GM21529 (cell line): ENCODE measurements around the gene NUP153.
A peak's percentile ranks its signal among the peaks of the same experiment; 100 is the strongest.
"Not testable (repeated sequence)": the region's sequence is repeated elsewhere in the genome, so short reads cannot be mapped to it uniquely, and the experiment has no call there.

Experiments used
- ATAC-seq: cut with Tn5 transposase; IDR thresholded peaks from one replicate; pipeline ENCODE4 v1.9.1; 2021; ENCODE audit not compliant: unreplicated experiment

The NUP153 gene

DNA sequence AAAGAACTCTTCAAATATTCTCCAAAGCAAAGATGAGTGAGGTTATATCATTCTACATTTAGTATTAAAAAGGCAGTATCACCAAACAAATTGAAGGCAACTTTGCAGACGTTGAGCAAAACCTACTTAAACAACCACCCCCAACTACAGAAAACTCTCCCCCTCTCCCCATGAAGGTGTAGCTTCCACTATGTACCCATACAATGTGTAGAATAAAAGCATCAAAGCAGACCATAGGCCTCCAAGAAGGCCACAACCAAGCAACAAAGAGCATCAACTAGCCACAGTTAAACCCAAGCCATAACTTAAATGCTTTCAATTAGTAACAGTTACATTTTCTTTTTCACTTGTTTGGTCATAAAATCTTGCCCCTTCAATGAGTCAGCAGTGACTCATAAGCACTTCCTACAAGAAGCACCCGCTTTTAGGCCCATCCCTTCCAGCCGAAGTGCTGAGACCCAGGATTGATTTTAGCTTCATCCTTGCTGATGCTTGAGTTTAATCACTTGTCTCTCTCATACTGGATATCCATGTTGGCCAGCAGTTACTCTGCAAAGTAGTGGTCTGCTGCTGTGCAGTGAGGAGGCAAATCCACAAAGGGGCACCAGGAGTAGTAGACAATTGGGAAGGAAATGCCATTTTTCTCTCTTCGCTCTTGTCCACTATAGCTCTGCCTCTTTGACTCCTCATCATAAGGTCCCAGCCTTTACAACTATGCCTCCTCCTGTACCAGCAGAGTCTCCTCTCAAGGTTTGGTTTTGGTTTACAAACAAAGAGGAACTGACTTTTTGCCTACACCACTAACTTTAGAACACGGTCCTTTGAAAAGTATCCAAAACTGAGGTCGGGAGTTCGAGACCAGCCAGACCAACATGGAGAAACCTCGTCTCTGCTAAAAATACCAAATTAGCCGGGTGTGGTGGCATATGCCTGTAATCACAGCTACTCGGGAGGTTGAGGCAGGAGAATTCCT lies 8.4 kb upstream of the NUP153 start:
- ATAC-seq, result peak; percentile 84

DNA sequence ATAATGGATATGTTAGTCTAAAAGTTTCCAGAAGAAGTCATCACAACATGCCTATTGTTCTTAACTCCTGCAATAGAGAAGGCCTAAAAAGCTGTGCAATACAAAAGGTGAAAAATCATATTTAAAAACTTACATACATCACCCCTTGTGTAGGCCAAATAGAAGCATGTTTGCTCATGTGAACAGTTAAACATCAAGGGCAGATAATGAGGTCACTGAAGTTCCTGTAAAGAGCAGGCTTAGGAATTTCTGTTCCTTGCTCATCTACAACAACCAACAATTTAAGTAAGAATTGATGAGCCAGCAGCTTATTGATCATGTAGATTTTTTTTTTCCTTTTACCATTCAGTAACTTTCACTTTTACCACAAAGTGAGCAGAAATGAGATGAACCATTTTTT lies 7.5 kb upstream of the NUP153 start:
- ATAC-seq, result no peak

DNA sequence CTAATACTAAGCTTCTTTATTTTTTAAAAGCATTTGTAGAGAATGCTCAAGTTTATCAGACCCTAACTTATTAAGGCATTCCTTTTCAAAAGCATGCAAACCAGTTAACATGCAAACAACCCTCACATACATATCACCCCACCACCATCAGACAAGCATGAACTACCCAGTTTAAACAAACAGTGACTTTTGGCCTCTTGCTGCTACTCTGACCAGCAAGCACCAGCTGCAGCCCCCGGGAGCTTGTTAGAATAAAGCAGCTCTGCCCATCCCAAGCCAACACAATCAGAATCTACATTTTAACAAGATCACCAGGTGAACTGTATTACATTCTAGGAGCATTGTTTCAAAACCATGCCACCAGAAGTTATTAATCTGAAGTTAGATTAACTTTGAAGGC lies 5.9 kb upstream of the NUP153 start:
- no peak for ATAC-seq

DNA sequence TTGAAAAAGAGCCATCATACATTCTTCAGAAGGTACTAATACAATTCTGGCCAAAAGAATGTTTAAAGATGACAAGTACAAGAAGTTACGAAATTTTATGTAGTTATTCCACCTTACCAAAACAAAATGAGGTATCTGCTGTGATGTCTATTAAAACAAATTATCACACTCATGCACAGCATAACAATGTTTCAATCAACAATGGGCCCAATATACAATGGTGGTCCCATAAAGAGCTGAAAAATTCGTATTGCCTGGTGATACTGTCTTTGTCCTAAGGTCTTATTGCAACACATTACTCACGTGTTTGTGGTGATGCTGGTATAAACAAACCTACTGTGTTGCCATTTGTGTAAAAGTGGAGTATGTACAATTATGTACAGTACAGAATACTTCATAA lies 3.6 kb upstream of the NUP153 start:
- ATAC-seq, result no peak

DNA sequence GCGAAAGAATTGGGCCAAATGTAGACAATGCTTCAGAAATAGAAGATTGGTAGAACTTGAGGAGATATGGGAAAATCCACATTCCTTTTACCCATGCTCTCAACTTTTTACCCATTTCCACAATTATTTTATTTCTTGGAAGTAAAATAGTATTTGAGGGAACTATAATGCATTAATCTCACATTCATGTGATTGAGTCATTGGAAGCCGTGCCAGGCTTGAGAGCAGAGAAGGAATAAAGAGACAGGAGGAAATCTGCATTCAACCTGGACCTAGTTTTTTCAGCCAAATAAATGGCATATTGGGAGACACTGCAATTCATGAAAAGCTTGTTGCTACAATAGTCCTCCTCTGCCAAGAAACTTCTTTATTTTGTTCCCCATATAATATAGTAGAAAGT lies 2.8 kb upstream of the NUP153 start:
- no peak for ATAC-seq

DNA sequence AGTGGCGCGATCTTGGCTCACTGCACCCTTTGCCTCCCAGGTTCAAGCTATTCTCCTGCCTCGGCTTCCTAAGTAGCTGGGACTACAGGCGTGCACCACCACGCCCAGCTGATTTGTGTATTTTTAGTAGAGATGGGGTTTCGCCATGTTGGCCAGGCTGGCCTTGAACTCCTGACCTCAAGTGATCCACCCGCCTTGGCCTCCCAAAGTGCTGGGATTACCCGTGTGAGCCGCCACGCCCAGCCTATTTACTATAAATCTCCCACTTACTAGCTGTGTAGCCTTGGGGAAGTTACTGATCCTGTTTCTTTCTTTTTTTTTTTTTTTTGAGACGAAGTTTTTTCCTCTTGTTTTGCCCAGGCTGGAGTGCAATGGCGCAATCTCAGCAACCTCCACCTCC lies 1.3 kb upstream of the NUP153 start:
- not testable (repeated sequence) for ATAC-seq

DNA sequence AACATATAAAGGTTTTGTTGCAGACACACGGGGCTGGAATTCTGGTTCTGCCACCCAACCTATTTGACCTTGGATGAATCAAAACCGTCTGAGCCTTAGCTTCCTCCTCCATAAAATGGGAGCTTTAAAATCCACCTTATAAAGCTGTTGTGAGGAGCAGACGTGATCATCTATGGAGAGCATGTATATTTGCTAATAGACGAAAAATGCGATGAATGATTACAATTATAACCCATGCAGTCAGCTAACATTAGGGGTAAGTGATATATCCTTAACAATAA lies 586 bp upstream of the NUP153 start:
- ATAC-seq, result no peak

DNA sequence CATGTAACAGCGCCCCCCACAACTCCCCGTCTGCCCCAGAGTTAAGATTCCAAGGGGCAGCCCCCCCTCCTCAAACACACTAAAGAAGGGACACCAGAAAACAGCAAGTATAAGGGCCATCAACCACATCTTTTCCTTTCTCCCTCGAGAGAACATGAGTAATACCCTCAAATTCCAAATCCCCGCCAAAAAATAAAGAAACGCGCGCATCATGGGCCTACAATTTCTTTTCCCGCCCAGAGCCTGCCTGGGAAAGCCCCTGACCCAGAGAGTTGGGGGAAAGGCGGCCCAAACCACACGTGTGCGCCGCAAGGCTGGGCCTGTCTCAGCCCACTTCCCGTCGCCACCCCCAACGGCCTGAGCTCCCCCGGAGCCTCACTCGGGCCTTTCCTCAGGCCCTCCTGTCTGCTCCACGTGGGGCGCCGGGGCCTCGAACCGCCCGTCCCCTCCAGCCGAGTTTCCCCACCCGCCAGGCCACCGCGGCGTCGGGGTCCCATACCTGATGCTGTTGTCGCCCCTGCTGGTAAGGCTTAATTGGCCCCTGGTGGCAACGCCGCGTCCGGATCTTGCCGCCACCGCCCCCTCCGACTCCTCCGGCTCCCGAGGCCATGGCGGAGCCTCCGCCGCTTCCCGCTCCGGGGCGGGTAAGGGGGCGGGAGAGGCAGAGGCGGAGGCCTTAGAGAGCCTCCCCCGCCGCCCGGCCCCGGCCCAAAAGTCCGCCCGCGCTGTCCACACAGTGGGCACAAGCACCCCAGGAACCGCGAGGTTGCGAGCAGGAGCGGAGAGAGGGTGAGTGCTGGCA lies 746 bp downstream of the NUP153 start:
- ATAC-seq, result peak; percentile 58

DNA sequence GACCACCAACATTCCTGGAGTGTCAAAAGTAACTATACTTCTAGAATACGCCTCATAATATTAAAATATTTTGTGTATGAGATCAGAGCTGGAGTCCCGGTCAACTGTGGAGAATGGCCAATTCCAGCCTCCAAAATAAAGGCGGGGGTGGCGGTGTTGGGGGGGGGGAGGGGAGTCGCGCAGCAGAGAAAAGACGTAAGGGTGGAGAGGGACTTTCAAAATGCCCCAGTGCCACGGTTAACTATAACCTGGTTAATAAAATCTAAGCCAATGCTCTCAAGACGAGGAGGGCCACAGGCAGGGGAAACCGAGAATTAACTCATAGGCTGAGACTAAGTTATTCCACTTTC lies 1.3 kb downstream of the NUP153 start:
- peak; percentile 9 for ATAC-seq

DNA sequence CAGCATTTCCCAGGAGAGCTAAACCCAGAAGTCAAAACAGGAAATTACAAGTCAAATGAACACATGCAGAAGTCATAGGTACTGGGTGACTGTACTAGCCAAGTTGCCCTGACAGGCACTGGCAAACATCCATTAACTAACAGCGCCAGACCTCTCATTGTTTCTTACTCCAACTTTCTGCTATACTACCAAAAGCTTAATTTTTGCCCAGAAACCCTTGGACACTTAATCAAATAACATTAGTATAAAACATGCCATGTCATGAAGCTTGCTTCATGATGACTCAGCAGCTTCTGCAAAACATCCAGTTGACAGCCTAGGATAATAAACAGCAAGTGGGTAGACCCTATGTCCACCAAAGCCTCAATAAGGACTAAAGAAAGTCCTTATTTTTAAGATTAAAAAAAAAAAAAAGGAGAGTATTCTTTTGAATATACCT lies 3.5 kb downstream of the NUP153 start:
- no peak for ATAC-seq

DNA sequence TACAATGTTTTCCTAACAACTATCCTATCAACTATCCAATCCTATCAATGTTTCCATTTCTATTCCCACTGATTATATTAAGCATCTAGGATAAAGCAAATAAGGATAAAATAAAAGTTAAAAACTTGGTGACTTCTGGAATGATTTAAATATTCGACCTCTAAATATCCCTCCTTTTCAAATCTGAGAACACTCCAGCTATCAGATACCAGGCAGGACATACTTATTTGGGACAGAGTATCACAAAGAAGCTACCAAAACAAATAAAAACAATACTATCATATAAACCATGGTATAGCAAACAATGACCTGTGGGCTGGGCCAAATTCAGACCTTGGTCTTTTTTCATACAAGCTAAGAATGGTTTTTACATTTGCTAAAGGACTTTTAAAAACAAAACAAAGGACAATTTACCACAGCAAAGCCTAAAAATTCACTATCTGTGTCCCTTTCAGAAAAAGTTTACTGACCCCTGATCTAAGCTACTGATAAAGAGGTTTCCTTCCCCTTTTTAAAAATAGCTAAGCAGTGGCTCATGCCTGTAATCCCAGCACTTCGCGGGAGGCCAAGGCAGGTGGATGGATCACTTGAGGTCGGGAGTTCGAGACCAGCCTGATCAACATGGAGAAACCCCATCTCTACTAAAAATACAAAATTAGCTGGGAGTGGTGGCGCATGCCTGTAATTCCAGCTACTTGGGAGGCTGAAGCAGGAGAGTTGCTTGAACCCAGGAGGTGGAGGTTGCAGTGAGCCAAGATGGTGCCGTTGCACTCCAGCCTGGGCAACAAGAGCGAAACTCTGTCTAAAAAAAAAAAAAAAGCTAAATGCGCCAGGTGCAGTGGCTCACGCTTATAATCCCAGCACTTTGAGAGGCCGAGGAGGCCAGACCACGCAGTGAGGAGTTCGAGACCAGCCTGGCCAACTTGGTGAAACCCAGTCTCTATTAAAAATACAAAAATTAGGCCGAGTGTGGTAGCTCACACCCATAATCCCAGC lies 6.0 kb downstream of the NUP153 start:
- no peak for ATAC-seq

DNA sequence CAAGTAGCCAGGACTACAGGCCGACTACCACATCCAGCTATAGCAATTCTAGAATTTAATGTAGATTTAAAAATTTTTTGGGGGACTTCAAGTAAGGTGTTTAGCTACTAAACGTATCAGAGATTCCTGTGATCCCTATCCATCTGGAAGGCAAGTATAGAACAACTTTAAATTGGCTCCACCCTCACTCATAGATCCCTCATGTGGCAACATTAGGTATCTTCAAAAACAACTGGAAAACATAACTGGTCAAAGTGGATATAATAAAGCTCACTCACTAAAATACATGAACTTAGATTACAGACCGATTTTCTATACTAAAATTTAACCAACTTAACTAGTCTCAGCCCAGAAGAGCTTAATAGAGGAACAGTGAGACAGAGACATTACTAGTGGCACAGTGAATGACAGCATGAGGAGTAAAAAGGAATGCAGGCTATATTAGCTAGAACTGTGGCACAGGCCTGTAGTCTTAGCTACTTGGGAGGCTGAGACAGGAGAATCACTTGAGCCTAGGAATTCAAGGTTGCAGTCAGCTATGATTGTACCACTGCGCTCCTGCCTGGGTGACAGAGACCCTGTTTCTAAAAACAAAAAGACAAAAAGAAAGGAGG lies 14.7 kb downstream of the NUP153 start:
- ATAC-seq, result no peak

DNA sequence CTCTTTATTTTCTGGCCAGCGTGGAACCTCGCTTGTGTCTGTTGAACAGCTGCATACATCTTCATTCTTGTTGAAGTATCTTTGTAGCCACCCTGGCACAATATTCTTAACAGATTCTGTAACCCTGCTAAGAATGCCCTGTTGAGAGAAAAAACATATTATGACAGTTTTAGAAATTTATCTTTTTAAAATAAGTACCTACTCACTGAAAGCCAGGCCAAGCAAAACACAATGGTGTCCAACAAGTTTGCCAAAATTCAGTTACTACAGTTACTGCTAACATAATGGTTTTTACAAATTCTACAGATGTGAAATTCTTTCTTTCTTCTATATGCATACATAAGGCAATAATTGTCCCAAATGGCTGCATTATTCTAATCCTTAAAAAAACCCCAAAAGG lies 18.2 kb downstream of the NUP153 start:
- ATAC-seq, result no peak

DNA sequence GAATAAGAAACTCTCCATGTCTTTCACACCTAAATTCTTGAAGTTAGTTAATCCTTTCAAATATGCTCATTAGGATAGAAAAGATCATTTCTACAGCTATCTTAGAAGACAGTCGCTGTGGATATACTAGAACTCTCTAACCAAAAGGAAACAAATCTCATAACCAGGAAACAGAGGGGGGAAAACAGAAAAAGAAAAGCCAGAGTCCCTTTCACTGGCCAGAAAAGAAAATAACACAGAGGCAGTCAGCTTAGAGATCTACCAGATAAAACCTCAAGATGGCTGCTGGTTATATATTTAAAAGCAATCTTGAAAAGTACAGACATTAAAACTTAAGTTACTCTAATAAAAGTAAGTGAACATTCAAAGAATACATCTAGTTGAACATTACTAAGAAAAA lies 19.6 kb downstream of the NUP153 start:
- ATAC-seq, result no peak

DNA sequence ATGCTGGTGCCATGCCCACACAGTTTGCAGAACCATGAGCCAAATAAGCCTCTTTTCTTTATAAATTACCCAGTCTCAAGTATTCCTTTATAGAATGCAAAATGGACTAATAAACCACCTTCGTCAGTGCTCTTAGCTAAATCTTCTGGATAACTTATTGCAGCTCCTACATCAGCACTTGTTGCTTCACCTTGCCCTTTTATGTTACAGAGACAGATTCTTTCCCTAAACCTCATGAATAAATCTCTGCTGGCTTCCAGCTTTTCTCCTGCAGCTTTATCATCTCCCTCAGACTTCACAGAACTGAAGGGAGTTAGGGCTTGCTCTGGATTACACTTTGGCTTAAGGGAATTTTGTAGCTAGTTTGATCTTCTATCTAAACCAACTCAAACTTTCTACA lies 22.6 kb downstream of the NUP153 start:
- no peak for ATAC-seq

DNA sequence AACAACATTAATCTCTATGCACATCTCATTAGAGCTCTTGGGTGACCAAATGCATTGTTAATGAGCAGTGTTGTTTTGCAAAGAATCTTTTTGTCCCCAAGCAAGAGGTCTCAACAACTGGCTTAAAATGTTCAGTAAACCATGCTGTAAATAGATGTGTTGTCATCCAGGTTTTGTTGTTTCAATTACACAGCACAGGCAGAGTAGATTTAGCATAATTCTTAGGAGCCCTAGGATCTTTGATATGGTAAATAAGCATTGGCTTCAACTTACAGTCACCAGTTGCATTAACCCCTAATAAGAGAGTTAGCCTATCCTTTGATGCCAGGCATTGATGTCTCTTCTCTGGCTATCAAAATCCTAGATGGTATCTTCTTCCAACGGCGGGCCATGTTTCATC lies 23.3 kb downstream of the NUP153 start:
- no peak for ATAC-seq

DNA sequence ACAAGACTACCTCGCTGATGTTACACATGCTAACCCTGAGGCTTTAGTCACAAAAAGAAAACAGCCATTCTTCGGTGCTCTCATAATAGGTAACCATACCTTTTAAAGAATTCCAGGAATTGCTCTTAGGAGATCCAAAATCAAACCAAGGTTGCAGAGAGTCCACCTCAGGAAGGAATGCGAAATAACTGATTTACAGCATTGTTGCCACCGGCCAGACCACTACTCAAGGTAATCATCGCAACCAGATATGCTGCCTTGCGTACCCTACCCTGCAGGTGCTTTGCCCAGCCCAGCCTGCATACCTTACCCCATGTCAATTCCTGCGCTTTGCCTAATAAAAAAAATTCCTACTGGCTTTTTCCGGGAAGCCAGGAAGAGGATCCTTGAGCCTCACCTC lies 27.0 kb downstream of the NUP153 start:
- no peak for ATAC-seq

DNA sequence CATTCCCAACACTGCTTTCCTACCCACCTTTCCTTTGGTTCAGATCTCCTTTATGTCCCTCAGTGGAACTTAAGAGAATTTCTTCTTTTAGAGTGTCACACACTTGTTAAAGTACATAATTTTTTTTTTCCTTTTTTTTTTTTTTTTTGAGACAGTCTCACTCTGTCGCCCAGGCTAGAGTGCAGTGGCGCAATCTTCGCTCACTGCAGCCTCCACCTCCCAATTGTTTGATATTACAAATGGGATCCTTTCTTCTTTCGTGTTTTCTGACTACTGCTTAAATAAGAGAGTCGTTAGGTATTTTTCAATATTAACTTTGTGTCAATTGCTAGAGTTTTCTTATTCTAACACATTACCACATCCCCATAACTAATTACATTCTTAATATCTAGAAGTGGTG lies 29.1 kb downstream of the NUP153 start:
- ATAC-seq, result no peak

DNA sequence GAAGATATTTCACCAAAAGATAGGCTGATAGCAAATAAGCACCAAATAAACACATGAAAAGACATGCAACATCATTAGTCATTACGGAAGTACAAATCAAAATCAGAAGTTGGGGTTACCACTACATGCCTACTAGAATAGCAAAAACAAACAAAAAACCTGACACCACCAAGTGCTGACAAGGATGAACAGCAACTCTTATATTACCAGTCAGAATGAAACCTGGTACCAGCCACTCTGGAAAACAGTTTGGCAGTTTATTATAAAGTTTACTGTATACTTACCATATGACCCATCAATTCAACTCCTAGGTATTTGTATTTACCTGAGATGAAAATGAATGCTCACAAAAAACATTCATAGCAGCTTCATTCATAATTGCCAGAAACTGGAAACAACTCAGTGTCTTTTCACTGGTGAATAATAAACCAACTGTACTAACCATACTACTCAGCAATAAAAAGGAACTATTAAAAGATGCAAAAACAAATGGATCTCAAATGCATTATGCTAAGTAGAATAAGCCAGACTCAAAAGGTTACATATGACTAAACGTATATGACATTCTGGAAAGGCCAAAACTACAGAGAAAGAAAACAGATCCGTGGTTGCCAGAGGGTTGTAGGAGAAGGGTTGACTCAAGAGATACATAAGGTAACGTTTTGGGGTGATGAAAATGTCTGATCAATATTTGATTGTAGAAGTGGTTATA lies 33.0 kb downstream of the NUP153 start:
- ATAC-seq, result no peak

DNA sequence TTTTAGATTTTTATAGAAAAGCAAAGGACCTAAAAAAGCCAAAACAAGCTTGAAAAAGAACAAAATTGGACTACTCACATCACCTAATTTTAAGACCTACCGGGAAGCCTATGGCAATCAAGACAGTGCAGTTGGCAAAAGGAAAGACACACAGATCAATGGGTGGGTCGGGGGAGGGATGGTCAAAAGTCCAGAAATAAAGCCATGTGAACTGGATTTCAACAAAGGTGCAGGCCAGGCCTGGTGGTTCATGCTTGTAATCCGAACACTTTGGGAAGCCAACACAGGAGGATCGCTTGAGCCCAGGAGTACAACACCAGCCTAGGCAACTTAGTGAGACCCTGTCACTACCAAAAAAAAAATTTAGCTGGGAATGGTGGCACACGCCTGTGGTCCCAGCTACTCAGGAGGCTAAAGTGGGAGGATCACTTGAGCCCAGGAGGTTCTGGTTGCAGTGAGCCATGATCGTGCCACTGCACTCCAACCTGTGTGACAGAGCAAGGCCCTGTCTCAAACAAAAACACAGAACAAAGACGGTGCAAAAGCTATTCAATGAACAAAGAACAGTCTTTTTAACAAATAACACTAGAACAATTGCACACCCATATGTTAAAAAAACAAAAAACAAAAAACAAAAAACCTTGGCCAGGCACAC lies 34.5 kb downstream of the NUP153 start:
- ATAC-seq, result no peak
